ENCODE measurements around the gene PRKCE.

PRKCE gene

GRCh38 chr2:46039543-46040303, 388.2 kb downstream of the PRKCE start:
- Histone ChIP-seq H3K4me1 (peaks cover 0 to 25% (median 2%) of the 10 kb centered on the region in 4 donors), H3K9me3 (no peaks in the 10 kb centered on the region), H3K27ac (no peak overlapping the region), H3K27me3 (no peaks in the 10 kb centered on the region), H3K4me3 (no peak overlapping the region), H3K36me3 (no peaks in the 10 kb centered on the region)
- intact Hi-C loops (cut with DNase I; ENCODE audit: low total_unique reads) = no loop called here
- DNase-seq = no peak
- TF ChIP-seq, protein P1, sequence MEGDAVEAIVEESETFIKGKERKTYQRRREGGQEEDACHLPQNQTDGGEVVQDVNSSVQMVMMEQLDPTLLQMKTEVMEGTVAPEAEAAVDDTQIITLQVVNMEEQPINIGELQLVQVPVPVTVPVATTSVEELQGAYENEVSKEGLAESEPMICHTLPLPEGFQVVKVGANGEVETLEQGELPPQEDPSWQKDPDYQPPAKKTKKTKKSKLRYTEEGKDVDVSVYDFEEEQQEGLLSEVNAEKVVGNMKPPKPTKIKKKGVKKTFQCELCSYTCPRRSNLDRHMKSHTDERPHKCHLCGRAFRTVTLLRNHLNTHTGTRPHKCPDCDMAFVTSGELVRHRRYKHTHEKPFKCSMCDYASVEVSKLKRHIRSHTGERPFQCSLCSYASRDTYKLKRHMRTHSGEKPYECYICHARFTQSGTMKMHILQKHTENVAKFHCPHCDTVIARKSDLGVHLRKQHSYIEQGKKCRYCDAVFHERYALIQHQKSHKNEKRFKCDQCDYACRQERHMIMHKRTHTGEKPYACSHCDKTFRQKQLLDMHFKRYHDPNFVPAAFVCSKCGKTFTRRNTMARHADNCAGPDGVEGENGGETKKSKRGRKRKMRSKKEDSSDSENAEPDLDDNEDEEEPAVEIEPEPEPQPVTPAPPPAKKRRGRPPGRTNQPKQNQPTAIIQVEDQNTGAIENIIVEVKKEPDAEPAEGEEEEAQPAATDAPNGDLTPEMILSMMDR (IDR thresholded peaks at IDR 0.05) = no peak

DNA sequence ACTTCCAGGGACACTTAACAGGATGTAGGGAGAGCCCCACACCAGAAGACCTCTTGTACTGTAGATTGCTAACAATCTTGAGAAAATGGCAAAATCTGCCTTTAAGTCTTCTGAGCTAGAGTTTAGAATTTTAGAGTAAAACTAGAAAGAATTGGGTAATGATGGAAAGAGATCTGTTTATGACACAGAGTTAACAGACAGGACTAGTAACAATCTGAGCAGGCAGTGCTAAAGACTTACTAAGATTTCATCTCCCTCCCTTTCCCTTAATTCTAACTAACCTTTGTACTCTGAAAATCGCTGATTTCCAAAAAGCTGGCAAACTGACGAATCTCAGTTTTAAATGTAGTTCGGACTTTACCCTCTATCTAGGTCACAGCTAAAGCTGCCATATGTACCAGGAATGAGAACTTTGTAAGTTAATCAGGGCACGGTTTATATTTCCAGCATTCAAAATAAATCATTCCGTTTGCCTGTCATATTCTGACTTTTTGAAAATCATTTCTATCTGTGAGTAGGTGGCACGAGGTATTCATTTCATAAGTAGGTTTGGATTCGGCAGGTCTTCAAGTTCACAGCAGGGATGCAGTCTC, 389.2 kb downstream of the PRKCE start:
- Histone ChIP-seq H3K27ac (no peak overlapping the region), H3K4me3 (no peak overlapping the region), H3K4me1 (peaks cover 0 to 20% (median 2%) of the 10 kb centered on the region in 4 donors), H3K27me3 (no peaks in the 10 kb centered on the region), H3K9me3 (no peaks in the 10 kb centered on the region), H3K36me3 (no peaks in the 10 kb centered on the region)
- no peak for DNase-seq
- intact Hi-C loops (cut with DNase I; ENCODE audit: low total_unique reads) = no loop called here
- TF ChIP-seq, protein P1 (IDR thresholded peaks at IDR 0.05) = no peak

GRCh38 chr2:46041434-46041833, 390.0 kb downstream of the PRKCE start:
- Histone ChIP-seq H3K27ac (no peak overlapping the region), H3K27me3 (no peaks in the 10 kb centered on the region), H3K4me3 (no peak overlapping the region), H3K36me3 (no peaks in the 10 kb centered on the region), H3K4me1 (peaks cover 0 to 18% (median 2%) of the 10 kb centered on the region in 4 donors), H3K9me3 (no peaks in the 10 kb centered on the region)
- intact Hi-C loops (cut with DNase I; ENCODE audit: low total_unique reads) = no loop called here
- DNase-seq = no peak
- TF ChIP-seq, protein P1 (IDR thresholded peaks at IDR 0.05) = no peak

GRCh38 chr2:46042207-46042637, 390.7 kb downstream of the PRKCE start:
- Histone ChIP-seq H3K9me3 (no peaks in the 10 kb centered on the region), H3K4me1 (peaks cover 0 to 10% (median under 1%) of the 10 kb centered on the region in 4 donors), H3K36me3 (no peaks in the 10 kb centered on the region), H3K4me3 (no peak overlapping the region), H3K27me3 (no peaks in the 10 kb centered on the region), H3K27ac (no peak overlapping the region)
- TF ChIP-seq, protein P1 (IDR thresholded peaks at IDR 0.05) = no peak
- DNase-seq = no peak
- intact Hi-C loops (cut with DNase I; ENCODE audit: low total_unique reads) = no loop called here

DNA sequence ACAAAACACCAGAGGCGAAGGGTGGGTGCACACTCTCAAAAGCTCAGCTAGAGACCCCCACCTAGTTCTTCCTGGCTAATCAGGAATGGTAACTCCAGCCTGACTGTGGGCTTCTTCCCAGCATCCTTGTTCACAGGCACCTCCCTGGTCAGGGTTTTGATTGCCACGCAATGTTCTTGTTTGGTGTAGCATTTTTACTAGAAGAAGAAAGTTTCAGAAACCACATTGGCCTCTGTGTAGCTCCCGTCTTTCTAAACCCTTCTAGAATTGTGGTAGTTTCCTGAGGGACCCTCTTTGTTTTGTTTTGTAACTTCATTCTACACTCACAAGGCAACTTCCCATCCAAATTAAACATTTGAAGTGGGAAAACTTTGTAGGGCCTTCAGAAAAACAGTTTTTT, 391.2 kb downstream of the PRKCE start:
- Histone ChIP-seq H3K4me3 (no peak overlapping the region), H3K4me1 (peaks cover 0 to 7% (median 0%) of the 10 kb centered on the region in 4 donors), H3K27me3 (no peaks in the 10 kb centered on the region), H3K27ac (no peak overlapping the region), H3K9me3 (no peaks in the 10 kb centered on the region), H3K36me3 (no peaks in the 10 kb centered on the region)
- intact Hi-C loops (cut with DNase I; ENCODE audit: low total_unique reads) = no loop called here
- TF ChIP-seq, protein P1 (IDR thresholded peaks at IDR 0.05) = no peak
- no peak for DNase-seq
